GM18858 (cell line): ENCODE data around the gene MYH6.

Source experiments
- ATAC-seq: cut with Tn5 transposase; IDR thresholded peaks from one replicate; pipeline ENCODE4 v1.9.1; 2021; ENCODE audit not compliant: unreplicated experiment

Gene MYH6

GRCh38 chr14:23339506-23340268, 68.4 kb downstream of the MYH6 start:
- no peak for ATAC-seq

- ATAC-seq, result no peak
Observed at GRCh38 chr14:23335623-23336022, 72.5 kb downstream of the MYH6 start.
